Right atrium auricular region (tissue), 2 donors: ENCODE measurements around the gene RPS6KA3. TPM values are rescaled to one million over a fixed set of nuclear protein-coding genes. Genes with fewer than 3 reads are reported as not detected.
A peak's percentile ranks its signal among the peaks of the same experiment; 100 is the strongest.

ENCODE experiments used
- DNase-seq: peaks from one replicate; pipeline ENCODE4 v3.0.0-alpha.2; 2019; ENCODE audit warnings: low spot score
- H3K27ac ChIP-seq, 2 donors: fragments of 200-600 bp; sonication (generic); 1 replicate in 1 of 2; 2 replicates in 1 of 2; pipeline ENCODE4 v1.5.1; 2016 to 2019
- H3K27me3 ChIP-seq, 2 donors: fragments of 200-600 bp; sonication (generic); one replicate each; pipeline versions ENCODE4 v1.5.1 to v1.6.0; 2017 to 2019
- H3K36me3 ChIP-seq: fragments of 200-600 bp; sonication (generic); one replicate; pipeline ENCODE4 v1.5.1; 2016
- H3K4me1 ChIP-seq, 2 donors: fragments of 200-600 bp; sonication (generic); one replicate each; pipeline versions ENCODE4 v1.5.1 to v1.6.0; 2017 to 2019
- H3K4me3 ChIP-seq, 2 donors: fragments of 200-600 bp; sonication (generic); 1 replicate in 1 of 2; 2 replicates in 1 of 2; pipeline ENCODE4 v1.5.1; 2017 to 2019; ENCODE audit warnings: mild to moderate bottlenecking in 1 of 2, moderate library complexity in 1 of 2
- H3K9me3 ChIP-seq, 2 donors: fragments of 200-600 bp; sonication (generic); one replicate each; pipeline ENCODE4 v1.5.1; 2019
- total RNA-seq, 2 donors: library from RNA; depleted of rRNA; stranded (reverse); fragments of >200 nt; gene quantifications; one replicate each; pipeline ENCODE4 v1.1.0, GENCODE V29; 2016
- TF ChIP-seq, protein P1 (sequence below), 2 donors: fragments of 200-600 bp; sonication (generic); IDR thresholded peaks; one replicate each; pipeline ENCODE4 v1.5.1; 2019; ENCODE audit warnings: antibody characterized with exemption in 2 of 2

The RPS6KA3 gene
- total RNA-seq, 2 donors from 2014 or later = 25.4 to 30.5 TPM

DNA sequence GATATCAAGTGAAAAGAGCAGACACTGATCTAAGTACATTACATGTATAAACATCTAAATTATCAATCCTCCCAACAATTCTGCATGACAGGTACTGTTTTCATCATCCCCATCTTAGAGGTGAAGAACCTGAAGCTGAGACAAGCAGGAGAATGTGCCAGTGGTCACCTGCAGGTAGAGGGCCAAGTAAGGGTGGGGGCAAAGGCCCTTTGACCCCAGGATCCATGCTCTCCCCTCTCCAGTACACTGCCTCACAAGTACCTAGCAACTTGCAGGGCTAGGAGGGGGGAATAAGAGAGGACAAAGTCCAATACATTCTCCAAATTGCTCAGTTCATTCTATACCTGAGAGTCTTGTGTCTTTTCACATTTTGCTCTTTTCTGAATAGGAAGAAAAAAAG, 141.7 kb downstream of the RPS6KA3 start:
- no peak for DNase-seq
- Histone ChIP-seq H3K9me3 (no peaks in the 10 kb centered on the region), H3K36me3 (peaks cover 23% of the 10 kb centered on the region), H3K27me3 (no peaks in the 10 kb centered on the region), H3K4me3 (no peak overlapping the region), H3K4me1 (no peaks in the 10 kb centered on the region), H3K27ac (no peak overlapping the region)
- TF ChIP-seq, protein P1, sequence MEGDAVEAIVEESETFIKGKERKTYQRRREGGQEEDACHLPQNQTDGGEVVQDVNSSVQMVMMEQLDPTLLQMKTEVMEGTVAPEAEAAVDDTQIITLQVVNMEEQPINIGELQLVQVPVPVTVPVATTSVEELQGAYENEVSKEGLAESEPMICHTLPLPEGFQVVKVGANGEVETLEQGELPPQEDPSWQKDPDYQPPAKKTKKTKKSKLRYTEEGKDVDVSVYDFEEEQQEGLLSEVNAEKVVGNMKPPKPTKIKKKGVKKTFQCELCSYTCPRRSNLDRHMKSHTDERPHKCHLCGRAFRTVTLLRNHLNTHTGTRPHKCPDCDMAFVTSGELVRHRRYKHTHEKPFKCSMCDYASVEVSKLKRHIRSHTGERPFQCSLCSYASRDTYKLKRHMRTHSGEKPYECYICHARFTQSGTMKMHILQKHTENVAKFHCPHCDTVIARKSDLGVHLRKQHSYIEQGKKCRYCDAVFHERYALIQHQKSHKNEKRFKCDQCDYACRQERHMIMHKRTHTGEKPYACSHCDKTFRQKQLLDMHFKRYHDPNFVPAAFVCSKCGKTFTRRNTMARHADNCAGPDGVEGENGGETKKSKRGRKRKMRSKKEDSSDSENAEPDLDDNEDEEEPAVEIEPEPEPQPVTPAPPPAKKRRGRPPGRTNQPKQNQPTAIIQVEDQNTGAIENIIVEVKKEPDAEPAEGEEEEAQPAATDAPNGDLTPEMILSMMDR (IDR thresholded peaks at IDR 0.05) = no peak

DNA sequence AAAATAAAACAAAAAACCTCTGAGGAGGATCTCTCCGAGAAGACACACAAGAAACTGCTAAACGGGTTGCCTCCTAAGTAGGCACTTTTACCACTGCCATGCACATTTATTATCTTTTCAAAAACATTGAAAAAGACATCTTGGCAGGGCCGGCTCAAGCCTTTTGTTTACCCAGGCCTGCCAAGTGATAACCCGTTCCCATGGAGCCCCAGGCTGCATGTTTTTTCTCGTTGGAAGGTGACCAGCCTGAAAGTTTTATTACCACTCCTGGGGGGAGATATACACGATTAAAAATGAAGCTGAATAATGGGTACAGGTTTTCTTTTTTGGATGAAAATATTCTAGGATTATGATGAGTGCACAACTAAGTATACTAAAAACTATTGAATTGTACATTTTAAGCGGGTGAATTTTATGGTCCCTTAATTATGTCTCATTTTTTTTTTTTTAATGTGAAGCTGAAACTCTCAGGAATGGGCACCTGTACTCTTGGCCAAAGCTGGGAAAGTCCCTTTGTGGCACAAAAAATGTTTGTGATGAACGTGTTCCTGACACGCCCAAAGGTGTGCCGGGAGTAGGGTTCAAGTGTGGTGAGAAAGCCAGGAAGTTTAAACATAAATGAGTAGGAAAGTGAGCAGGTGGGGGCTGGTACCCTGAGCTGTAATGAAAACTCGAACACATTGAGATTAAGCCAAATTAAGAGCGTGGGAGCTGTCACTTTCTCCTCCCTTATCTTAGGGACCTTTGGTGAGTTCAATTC, 148.5 kb downstream of the RPS6KA3 start:
- Histone ChIP-seq H3K4me1 (peaks cover 0 to 7% of the 10 kb centered on the region in 2 donors), H3K36me3 (no peaks in the 10 kb centered on the region), H3K27ac (no peak overlapping the region), H3K9me3 (no peaks in the 10 kb centered on the region), H3K4me3 (no peak overlapping the region), H3K27me3 (no peaks in the 10 kb centered on the region)
- TF ChIP-seq, protein P1 (IDR thresholded peaks at IDR 0.05) = no peak
- no peak for DNase-seq

DNA sequence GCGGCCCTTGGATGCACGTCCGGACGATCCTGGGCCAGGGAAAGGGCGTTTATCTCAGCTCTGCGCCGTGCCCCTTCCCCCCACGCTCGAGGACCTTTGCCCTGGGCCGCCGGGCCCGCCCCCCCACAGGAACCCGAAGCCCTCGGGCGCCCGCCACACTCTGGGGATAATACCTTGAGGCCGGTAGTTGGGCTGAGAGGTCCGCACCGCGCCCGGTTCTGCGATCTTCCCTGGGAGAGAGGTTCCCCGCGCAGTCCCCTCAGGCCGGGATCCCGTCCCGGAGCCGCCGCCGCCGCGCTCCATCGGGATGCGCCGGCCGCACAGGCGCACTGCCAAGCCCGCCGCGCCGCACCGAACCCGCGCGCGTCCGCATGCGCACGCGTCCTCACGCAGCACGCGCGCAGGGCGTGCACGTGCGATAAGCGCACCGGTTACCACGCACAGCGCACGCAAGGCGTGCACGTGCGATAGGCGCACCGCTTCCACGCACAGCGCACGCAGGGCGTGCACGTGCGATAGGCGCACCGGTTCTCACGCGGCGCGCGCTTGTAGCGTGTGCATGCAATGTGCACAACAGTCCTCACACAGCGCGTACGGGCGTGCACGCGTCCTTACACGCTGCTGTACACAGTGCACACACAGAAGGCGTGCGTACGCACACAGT, 150.0 kb downstream of the RPS6KA3 start, which contains the start of gene MAP7D2:
Gene MAP7D2 (minus strand): TSS at position 331 of the 664 bp plus-strand sequence. CDS start 28 bp downstream, at position 303.
- Histone ChIP-seq H3K9me3 (no peaks in the 10 kb centered on the region), H3K27me3 (no peaks in the 10 kb centered on the region), H3K27ac (no peak within 1 kb of the TSS), H3K4me1 (peaks cover 0 to 7% of the 10 kb centered on the region in 2 donors), H3K36me3 (no peaks in the 10 kb centered on the region), H3K4me3 (peak within 1 kb of the TSS in 1 of 2 donors; percentile 40)
- no peak for DNase-seq
- TF ChIP-seq, protein P1 (IDR thresholded peaks at IDR 0.05) = no peak

DNA sequence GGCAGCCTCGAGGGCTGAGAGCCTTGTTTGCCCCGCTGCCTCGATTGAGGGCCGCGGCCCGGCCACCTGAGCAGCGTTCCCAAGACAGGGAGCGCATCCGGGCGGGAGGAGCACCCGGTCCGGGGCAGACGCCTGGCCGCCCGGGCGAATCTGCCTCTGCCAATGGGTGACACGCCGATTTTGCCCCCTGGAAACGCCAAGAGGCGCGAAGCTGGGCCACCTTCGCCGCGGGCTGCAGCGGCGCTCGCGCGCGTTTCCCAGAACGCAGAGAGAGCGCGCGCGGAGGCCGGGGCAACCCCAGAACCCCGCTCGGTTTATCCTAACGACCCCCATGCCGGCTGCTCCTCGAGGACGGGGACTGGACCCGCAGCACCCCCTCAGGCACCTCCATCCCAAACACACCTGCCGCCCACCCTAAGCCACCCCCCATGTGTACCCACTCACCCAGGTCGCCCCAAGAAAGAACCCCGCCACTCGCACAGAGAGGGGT, 150.6 kb downstream of the RPS6KA3 start:
- no peak for DNase-seq
- H3K9me3 ChIP-seq = no peaks in the 10 kb centered on the region
- no peak overlapping the region for H3K27ac ChIP-seq
- H3K27me3 ChIP-seq = no peaks in the 10 kb centered on the region
- peak overlapping the region in 1 of 2 donors; percentile 40 for H3K4me3 ChIP-seq
- peaks cover 0 to 7% of the 10 kb centered on the region in 2 donors for H3K4me1 ChIP-seq
- no peaks in the 10 kb centered on the region for H3K36me3 ChIP-seq
- TF ChIP-seq, protein P1 (IDR thresholded peaks at IDR 0.05) = no peak

DNA sequence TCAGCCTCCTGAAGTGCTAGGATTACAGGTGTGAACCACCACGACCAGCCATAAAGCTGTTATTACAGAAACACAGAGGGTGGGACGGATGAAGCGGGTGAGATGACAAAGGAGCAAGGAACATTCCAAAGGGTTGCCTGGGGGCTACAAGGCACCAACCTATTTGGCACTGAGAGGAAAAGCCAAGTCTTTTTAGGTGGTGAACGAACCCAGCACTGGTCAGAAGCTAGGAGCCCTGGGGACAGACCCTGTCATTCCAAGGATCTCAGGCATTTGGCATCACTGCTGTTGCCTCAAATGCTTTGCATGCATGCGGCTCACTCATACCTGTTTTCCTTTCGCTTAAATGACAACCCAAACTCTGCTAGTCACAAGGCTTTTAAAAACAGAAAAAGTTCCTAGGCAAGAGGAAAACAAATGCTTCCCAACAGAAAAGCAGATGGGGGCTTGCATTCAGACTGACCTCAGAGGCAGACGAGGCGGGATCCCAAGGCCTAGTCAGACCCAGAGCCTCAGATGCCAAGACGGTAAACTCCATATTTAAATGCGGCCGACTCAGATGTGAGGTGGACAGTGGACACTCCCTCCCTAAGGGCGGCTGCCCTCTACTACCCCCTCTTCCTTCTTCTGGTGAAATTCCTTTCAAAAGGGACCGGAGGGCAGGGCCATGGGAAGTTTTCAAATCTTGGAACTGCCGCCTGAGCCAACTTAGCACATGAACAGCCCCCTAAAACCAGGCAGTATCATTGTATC, 154.5 kb downstream of the RPS6KA3 start:
- TF ChIP-seq, protein P1 (IDR thresholded peaks at IDR 0.05) = no peak
- no peak overlapping the region for H3K27ac ChIP-seq
- H3K4me1 ChIP-seq = peaks cover 0 to 7% of the 10 kb centered on the region in 2 donors
- no peak overlapping the region for H3K4me3 ChIP-seq
- no peaks in the 10 kb centered on the region for H3K36me3 ChIP-seq
- no peaks in the 10 kb centered on the region for H3K27me3 ChIP-seq
- DNase-seq = no peak
- no peaks in the 10 kb centered on the region for H3K9me3 ChIP-seq
